NCI-H2227 (cell line): ENCODE results near the gene MYO1D.
"Not testable (repeated sequence)": the region's sequence is repeated elsewhere in the genome, so short reads cannot be mapped to it uniquely, and the experiment has no call there.

ENCODE experiments used
- DNase-seq: peaks from one replicate; lab custom pipeline; 2025; ENCODE audit not compliant: unreplicated experiment; lab: John Stamatoyannopoulos, UW

The MYO1D gene

DNA sequence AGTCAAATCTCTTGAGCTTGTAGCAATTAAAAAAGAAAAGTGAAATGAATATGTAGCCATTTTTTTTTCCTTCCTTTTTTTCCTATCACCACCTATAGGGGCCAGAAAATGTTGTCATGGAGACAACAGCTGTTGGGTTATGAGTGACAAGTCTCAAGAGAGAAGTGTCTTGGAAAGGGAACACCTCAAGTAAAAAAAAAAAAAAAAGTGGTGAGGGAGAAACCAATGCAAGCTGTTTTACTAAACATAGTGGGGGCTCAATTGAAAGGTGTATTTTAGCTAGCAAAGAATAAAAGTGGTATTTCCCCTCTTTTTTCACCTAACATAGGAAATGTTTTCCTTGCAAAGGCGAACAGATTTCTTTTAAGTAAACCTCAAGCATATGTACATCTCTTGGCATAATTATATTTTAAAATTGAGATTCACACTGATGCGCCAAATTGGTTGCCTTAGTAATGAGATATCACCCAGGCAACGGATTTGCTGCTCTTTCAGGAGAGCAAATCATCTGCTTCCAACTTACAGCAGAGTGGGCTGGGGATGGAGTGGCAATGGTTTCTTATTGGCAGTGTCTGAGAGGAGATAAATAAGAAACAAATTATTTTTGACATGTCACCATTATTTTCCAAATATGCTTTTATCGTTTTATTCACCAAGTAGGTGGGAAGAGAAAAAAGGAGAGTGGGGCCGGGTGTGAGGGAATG is 183.6 kb downstream of the MYO1D start:
- peak; percentile 45 for DNase-seq

DNA sequence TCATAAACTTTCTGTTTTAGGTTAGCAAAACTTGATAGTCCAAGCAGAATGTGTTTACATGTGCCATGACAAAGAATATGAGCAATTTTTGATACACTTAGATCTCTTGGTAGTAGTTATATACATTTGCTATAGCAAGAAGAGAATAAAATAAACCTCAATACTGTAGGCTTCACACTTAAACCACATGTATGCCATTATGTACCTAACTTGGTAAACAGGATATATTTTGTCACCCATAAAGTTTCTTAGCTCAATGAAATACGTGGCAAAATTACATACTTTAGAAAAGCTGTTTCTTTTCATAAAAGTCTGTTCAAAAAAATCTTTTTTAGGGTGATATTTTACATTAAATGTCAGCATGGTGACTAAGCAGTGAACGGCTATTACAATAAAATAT is 184.7 kb downstream of the MYO1D start:
- no peak for DNase-seq

DNA sequence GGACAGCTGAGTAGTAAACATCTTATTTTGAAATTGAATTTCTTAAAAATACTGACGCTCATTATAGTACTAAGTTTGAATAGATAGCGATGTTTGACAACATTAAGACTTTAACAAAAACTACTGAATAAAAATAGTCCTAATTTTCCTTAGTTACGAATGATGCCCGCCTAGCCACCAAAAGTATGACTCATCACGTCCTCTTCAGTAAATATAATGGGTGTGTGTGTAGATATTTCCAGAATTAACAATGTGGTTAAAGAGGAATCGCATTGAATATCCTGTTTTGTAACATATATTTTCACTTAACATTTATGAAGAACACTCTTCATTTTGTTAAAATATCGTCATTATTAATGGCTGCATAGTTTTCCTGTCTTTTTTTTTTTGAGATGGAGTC is 187.6 kb downstream of the MYO1D start:
- DNase-seq: no peak

DNA sequence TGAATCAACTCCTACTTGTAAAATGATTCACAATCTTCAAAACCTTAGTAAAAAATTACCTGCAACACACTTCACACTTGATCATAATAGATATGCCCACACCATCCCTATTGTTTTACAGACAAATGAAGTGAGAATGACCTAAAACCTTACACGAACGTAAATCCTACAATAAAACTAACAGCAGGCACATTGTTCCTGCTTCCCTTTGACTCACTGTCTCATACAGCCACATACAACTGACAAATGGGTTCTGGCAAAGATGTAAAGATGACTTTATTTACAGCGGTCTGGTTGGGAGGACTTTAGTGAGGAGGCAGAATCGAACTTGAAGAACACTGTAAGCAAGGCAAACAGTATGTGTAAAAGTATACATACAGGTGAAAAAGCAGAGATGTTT is 188.7 kb downstream of the MYO1D start:
- DNase-seq: no peak

DNA sequence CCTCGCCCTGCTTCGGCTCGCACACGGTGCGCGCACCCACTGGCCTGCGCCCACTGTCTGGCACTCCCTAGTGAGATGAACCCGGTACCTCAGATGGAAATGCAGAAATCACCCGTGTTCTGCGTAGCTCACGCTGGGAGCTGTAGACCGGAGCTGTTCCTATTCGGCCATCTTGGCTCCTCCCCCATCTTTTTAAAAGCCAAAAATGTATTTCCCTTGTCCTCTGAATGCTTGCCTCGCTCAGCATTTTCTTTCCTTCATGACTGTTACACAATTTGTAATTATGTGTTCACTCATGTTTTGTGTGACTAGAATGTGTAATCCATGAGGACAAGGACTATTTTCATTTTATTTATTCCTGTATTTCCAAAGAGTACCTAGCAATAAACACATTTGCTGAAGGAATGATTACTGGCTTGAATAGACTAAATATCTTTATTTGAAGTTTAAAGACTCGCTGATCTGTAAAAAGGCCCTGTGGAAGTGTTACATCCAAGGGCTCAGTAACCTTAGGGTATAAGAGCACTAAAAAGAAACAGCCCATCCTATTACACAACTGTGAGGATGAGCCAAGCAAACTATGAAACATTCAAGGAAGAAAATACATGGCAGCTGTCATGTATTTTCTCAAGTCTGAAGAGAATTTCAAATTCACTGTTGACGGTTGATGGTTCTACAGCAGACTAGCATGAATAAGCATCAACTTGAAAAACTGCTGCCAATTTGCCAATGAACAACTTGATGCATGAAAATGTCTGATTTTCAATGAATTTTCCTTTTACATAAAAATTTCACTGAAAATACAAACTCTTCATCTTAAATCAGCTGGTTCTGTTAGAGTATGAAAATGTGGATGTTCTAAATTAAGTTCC is 192.6 kb downstream of the MYO1D start:
- no peak for DNase-seq

DNA sequence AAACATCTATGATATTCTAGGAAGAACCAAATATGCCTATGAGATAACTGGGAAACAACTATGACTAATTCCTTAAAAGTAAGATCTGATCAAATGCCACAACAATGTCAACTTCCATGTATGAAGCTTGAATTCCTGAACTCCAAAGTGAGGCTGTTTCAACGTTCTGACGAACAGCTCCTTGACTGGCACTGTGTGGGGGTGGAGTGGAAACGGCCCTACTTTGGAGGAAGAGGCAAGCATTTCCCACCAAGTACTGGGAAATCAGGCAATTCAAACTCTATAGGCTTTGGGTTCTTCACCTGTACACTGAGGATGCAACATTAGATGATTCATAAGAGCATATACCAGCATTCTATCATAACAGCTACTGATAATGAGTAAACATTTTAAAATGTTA is 203.0 kb downstream of the MYO1D start:
- no peak for DNase-seq

DNA sequence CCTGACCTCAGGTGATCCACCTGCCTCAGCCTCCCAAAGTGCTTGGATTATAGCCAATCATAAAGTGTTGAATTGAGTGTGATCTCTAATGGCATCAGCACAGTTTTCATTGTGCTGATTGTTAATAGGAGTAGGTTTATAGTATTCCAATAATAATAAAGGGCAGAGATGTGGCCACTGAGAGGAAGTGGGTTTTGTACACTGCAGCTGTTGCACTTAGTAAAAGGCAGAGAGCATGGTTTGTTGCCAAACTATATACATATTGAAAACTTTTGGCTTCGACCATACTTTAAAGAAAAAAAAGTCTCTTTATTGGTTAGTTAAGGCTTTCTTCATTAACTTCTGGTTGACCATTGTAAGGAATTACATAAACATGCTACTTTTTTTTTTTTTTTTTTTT is 204.2 kb downstream of the MYO1D start:
- no peak for DNase-seq

DNA sequence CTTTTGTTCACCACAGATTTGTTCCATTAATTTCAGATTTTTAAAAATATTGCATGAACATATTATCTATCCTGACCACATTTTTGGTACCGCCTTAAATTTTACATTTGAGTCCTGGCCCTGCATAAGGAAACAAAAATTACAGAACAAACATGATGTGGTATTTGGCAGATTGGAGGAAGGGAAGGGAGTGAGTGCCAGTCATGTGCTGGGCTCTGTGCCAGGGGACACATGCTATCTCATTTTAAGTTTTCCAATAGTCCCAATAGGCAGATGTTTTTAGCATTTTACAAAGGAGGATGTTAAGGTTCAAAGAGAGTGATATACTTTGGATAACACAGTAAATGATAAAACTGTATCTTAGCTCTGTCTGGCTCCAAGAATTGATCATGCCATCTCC is 205.0 kb downstream of the MYO1D start:
- DNase-seq: no peak

DNA sequence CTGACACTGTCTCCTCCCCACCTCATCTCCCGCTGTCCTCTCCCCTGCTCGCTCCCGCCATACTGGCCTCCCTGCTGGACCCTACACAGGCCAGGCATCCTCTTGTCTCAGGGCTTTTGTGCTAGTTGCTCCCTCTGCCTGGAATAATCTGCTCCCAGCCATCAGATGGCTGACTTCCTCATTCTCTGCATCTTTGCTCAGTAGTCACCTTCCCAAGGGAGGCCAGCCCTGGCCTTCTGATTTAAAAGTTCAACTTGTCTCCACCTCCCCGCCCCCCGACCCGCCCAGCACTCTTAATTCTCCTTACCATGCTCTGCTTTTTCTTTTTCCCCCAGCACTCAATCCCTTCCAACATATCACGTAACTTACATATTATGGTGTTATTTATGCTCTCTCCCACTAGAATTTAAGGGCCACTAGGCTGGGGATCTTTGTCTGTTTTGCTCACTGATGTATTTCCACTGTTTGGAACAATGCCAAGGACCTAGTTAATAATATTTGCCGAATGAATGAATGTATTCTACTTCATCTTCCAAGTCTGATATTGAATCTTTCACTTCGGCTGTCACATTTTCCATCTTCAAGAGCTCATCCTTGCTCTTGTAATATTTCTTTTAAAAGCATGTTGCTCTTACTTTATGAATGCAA is 211.9 kb downstream of the MYO1D start:
- no peak for DNase-seq

DNA sequence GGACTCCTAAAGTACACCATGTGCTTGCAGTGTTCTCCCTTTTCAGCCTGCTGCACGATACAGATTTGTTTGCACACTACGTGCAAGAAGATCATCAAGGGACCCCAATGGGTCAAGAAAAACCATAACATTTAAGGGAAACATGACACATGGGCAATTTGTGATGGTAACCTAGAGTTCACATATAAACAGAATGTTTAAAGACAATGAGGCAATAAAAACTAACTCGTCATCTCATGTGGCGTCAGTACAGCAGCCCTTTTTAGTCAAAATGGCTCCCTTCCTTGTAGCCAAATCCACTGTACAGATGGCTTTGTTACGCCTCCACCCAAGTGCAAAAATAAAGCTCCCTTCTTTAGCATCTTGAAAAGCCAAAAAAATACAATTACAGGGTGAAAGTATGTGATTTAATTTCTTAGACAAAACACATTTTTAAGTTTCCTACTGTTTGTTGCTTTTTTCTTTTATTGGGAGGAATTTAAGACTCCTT is 216.4 kb downstream of the MYO1D start:
- DNase-seq: no peak

DNA sequence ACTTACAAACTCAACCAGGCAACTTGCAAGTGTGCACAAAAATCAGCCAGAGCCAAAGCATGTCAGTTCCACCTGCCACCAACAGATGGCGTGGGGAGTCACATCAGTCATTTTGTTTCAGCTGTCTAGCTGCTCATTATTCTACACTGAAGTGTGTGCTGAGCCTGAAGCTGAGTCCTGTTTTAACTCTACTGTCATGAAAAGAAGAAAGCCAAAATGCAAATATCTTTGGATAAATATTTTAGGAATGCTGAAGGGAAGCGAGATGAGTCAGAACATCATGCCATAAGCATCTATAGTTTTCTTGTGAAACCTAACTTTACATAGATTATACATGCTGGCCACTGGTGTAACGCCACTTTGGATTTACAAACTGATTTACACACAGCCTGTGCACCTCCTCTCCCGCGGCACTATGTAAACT is 217.5 kb downstream of the MYO1D start:
- DNase-seq: peak; percentile 66

DNA sequence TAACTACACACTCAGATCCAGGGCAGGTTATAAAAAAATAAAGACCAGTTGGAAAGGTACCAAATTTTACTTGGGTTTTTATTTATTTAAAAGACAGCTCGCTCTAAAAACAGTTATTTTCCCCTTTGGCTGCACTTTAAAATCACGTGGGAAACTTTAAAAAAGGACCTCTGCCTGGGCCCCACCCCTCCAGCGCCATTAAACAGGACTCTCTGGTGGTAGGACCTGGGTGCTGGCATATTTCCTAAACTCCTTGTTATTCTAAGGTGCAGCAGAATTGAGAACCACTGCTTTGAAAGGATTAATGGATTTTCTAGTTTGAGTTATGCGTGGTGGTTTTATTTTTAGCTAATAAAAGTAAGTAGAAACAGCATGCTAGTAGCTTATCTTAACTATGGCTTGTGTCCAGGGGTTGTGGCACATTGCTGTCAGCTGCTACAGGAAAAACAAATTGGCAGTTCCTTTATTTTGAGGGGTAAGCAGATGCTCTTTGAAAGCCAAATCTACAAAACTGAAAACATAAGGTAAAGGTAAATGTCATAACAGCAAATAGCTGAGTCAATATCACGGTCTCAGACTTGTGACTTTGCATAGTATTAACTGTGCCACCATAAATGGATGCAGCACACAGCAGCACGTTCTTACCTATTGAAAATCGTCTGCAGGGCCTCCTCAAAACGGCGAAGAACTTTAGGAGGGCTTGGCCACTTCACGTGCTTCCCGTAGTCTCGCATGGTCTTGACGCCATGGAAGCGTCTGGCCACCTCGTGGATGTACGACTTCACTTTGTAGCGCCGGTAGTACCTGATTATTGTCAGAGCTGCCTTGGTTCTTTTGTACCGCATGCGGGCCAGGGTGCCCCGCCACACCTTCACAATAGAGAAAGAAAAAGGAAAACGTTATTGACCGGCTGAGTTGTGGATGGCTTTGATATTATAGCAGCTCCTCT is 218.2 kb downstream of the MYO1D start:
- DNase-seq: no peak

DNA sequence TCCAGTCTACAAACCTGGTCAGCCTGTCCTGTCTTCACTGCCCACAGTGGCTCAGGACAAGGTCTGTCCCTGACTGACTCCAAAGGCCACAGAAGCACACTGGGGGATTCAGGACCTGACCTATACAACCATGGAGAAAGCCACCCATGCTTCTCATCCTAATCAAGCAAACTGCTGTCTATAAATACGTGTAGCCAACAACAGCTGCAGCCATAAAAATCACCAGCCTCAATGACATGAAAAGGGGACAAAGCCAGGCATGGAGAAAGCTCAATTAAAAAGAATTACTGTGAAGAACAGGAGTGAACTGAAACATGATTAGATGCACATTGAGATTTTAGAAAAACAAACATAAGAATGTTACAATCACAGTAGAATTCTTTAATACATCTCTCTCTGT is 220.0 kb downstream of the MYO1D start:
- DNase-seq: no peak

DNA sequence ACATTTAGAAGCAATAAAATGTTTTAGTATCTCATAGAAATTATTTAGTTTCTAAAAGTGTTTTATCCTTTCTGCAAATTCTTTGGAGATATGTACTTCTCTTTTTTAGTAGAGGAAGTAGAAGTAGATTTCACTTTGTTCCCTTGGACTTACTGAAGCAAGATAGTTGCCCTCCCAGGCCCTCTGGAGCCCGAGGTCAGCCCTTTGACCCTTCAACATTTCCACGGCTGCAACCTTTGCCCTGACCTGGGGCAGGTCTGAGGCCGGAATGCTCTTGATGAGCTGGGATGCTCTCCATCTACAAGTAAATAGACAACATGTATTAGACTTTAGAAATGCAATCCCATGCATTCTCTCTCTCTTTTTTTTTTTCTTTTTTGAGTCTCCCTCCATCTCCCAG is 222.6 kb downstream of the MYO1D start:
- DNase-seq: no peak

DNA sequence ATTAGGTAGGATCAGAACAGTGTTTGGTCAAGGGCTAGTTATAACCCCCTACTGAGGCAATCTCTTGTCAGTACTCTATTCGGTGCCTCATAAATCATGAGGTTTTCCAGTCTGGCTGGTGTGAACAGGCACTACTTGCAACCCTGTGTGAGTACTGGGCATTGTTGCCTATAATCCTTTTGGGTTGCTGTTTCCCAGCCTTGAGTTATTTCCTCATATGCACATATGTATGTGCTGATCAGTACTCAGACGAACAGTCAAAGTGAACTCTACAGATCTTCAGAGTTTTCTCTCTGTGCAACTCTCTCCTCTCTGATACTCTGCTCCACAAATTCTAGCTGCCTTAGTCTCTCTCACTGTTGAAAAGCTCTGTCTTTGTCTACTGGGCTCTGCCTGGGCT is 225.8 kb downstream of the MYO1D start:
- no peak for DNase-seq

DNA sequence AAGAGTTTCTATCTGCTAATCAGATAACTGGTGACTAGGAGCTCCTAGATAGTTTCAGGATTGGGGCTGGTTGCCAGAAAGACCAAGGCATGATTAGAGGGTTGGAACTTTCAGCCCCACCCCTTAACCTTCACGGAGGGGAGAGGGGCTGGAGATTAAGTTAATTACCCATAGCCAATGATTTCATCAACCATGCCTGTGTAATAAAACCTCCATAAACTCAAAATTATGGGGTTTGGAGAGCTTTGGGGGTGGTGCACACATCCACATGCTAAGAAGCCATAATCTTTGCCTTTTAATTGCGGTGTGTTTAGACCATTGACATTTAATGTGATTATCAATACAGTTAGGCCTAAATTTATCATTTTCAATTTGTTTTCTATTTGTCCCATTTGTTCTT is 228.5 kb downstream of the MYO1D start:
- DNase-seq: peak; percentile 7

DNA sequence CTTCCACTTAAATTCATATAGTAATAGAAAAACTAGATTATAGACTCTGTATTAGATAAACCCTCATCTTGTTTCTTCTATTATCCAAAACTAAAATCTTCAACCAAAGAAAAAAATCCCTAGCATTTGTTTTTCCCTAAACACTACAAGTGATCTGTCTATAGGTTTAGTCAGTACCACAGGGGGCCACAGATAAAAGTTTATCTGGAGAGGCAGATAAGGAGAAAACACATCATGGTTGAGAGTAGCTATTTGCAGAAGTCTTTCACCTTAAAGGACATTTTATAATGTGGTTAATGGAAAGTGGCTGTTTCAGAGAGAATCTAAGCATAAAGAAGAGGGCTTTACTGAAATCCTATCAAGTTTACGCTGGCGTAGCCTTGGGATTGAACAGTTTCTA is 230.0 kb downstream of the MYO1D start:
- DNase-seq: no peak

DNA sequence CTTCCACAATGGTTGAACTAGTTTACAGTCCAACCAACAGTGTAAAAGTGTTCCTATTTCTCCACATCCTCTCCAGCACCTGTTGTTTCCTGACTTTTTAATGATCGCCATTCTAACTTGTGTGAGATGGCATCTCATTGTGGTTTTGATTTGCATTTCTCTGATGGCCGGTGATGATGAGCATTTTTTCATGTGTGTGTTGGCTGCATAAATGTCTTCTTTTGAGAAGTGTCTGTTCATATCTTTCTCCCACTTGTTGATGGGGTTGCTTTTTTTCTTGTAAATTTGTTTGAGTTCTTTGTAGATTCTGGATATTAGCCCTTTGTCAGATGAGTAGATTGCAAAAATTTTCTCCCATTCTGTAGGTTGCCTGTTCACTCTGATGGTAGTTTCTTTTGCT is 235.4 kb downstream of the MYO1D start:
- DNase-seq: not testable (repeated sequence)

DNA sequence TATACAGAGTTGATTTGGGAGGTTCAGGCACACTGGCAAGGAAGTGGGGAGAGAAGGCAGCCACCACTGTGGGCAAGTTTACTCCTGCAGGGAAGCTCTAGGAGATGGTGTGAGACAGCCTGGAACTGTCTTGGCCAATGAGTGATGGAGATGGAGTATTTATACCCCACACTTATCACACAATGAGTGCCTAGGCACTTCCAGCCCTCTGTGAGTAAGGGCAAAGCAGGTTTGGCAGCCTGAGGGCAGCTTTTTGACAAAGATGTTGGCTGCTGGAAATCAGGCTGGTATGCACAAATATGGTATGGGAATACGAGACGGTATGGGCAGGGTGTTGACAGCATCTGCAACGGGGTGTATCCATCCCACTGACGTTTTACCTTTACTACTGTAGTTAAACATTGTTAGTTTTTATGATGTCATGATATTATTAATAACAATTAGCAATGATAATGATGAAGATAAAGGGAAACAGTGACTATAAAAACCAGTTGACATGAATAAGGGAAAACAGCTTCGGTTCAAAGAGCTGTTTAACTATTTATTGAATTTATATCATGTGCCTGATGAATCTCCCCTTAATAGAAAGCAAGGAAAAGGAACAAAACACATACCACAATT is 240.2 kb downstream of the MYO1D start:
- no peak for DNase-seq

DNA sequence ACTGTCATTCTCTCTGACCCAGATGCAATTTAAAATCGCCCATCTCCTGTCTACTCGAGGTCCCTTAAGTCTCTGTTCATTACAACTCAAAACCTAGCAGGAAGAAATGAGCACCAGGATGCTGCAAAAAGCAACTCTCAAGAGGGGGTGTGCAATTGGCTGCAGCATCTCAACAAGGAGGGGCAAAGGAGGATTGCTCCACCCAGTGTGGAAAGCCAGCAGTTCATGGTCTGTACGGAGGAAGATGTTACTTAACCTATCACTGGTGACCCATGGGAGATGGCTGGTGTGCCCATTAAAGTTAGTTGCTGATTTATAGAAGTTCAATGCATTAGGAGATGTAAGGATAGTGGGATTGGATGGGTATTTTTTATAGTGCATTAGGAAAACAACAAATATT is 242.8 kb downstream of the MYO1D start:
- no peak for DNase-seq
